C4-2B (cell line): ENCODE measurements around the gene LSMEM2.

Source experiments
- H3K27ac ChIP-seq: fragments of 450-650 bp; 2 replicates; pipeline ENCODE4 v1.5.1; 2017
- CTCF ChIP-seq: fragments of 450-650 bp; conservative IDR thresholded peaks from 2 replicates; pipeline ENCODE4 v1.5.1; 2017; ENCODE audit warnings: mild to moderate bottlenecking
- ZFX ChIP-seq: fragments of 450-650 bp; IDR thresholded peaks from 2 replicates; pipeline ENCODE4 v1.6.1; 2017

Gene LSMEM2

GRCh38 chr3:50319894-50320625, 41.2 kb downstream of the LSMEM2 start:
- H3K27ac ChIP-seq, result peak overlapping the region; percentile 90
- TF ChIP-seq CTCF (no peak), ZFX (no peak)

GRCh38 chr3:50320853-50321335, 42.0 kb downstream of the LSMEM2 start:
- TF ChIP-seq ZFX, result no peak
- no peak for TF ChIP-seq CTCF
- peak overlapping the region; percentile 90 for H3K27ac ChIP-seq

GRCh38 chr3:50321336-50322114, 42.6 kb downstream of the LSMEM2 start:
- TF ChIP-seq CTCF, result peak; percentile 65
- TF ChIP-seq ZFX, result peak; percentile 63; the same call in 1 of the 2 replicates
- H3K27ac ChIP-seq, result peak overlapping the region; percentile 90

GRCh38 chr3:50322115-50322385, 43.2 kb downstream of the LSMEM2 start:
- TF ChIP-seq CTCF (no peak), ZFX (no peak)
- peak overlapping the region; percentile 90 for H3K27ac ChIP-seq

GRCh38 chr3:50322386-50323091, 43.7 kb downstream of the LSMEM2 start, which contains the start of gene HYAL2:
Gene HYAL2 (minus strand): TSS chr3:50322745. CDS start chr3:50320489, 2,256 bp downstream.
- TF ChIP-seq ZFX (no peak), CTCF (no peak)
- H3K27ac ChIP-seq, result peak within 1 kb of the TSS; percentile 90

GRCh38 chr3:50323092-50323600, 44.3 kb downstream of the LSMEM2 start:
- no peak overlapping the region for H3K27ac ChIP-seq
- no peak for TF ChIP-seq CTCF
- no peak for TF ChIP-seq ZFX
